Activated CD4-positive, CD25-positive, alpha-beta regulatory T cell treated with anti-CD3 and anti-CD28 coated beads, Interleukin-2, amount 50 U/mL, for 24 hours (primary cell): ENCODE measurements around the gene SS18.

Experiments
- ATAC-seq, 2 donors: fragments of 150-1000 bp; cut with Tn5 transposase; one replicate each; pipeline ENCODE4 v1.10.0; 2021; ENCODE audit warnings: mild to moderate bottlenecking in 1 of 2, moderate library complexity in 1 of 2

SS18 gene

DNA sequence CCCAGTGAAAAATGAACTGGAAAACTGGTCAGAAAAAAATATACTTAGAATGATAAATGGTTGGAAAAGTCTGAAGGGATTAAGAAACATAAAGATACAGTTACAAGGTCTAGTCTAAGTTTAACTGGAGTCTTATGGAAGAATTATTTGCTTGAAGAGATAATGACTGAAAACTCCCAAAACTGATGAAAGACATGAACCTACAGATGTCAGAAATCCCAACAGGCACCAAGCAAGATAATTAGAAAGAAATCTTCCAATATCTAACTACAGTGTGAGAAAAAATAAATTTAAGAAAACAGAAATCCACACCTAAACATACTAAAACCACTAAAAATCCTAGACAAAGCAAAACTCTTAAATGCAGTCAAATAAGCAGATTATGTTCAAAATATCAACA is 19.4 kb downstream of the SS18 start:
- no peak for ATAC-seq

GRCh38 chr18:26059357-26059756 is 31.1 kb downstream of the SS18 start:
- ATAC-seq = no peak

- no peak for ATAC-seq
These were observed 33.1 kb downstream of the SS18 start for GRCh38 chr18:26057344-26057773.

DNA sequence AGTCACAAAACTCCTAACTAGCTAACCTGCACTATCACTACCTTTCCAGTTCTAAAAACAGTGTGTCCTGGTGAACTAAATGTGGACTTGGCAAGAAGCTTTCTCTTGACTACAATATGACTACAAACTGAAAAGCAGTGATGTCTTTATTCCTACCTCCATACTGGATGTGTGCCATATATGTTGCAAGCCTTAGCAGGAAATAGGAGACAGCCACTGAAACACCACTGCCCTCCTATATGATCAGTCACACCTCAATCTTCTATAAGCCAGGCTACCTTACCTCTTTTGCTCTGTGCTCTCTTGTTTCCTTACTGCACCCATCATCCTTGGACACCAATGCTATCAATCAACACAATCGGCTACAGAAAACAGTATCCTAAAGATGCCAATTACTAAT is 34.1 kb downstream of the SS18 start:
- ATAC-seq = no peak

GRCh38 chr18:26052505-26052904 is 37.9 kb downstream of the SS18 start:
- ATAC-seq = no peak

DNA sequence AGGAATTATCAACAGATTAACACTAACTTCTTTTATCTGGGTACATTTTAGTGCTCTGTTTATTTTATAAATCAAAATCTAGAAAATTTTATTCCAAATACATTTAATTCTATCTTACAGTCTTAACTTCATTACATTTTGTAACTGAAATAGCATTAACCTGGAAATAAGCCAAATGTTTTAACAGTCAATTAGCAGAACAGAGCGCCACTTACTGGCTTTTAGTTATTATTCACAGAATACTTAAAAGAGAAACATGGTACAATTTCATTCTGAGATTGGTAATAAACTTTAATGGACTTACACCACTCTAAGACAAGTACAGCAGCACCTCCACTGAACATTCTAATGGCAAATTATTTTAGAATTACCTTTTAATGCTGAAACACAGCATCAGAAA is 38.6 kb downstream of the SS18 start:
- no peak for ATAC-seq

DNA sequence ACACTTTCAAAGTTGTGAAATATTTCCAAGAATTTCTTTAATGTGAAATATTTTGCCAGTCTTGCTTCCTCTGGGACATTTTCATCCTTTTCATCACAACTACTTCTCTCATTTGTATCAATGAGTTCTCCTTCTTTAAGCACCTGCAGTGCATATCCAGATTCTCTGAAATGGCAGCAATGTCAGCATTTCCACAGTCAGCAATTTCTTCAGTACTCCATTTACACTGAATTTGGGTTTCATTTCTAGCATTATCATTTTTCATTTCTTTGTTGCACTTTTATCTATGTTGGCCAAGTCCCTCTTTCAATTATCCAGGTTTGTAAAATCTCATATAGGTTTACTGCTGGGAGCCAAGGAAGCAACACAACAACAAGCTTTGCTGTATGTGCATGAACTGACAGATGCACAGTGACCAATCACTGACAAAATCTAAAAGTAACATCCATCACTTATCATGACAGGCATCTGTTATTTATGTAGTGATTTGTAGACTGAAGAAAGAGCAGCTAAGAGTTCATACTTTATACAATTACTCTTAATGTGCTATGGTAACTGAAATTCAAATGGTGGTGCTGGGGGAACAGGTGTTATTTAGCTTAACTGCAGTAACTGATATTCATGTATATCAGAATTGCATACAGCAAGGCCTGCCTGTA is 43.9 kb downstream of the SS18 start:
- no peak for ATAC-seq

GRCh38 chr18:26044807-26045206 is 45.6 kb downstream of the SS18 start:
- ATAC-seq = no peak

- ATAC-seq = no peak
These were observed 50.3 kb downstream of the SS18 start for GRCh38 chr18:26040051-26040656.

- no peak for ATAC-seq
These were observed 51.2 kb downstream of the SS18 start for GRCh38 chr18:26039203-26039602.

- ATAC-seq = no peak
These were observed 53.8 kb downstream of the SS18 start for GRCh38 chr18:26036635-26037034.

- ATAC-seq = no peak
These were observed 55.4 kb downstream of the SS18 start for GRCh38 chr18:26034850-26035497.

GRCh38 chr18:26022585-26022984 is 67.8 kb downstream of the SS18 start:
- ATAC-seq = no peak

DNA sequence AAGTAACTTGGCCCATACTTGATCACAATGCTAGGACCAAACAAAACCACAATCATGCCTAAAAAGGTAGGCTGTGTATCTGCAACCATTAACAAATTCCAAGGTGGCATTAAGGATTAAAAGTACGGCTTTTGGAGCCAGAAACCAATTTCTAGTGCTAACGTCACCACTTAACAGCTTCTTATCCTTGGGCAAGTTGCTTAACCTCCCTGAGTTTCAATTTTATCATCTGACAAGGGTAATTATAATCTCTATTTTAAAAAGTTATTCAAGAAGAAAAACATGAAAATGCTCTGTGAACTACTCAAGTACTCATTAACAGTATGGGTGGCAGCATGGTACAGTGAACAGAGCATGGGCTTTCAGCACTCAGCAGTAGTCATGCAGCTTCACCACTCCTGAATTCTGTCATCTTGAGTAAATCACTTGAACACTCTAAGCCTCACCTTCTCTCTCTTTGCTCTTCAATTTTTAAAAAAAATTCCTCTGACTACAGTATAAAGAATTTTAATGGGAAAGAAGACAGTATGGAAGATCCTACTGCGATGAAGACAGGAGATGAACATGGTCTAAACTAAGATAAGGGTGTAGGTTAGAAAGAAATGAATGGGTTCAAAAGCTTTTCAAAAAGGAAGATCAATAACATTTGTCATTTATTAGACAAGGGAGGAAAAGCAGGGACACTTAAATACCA is 69.2 kb downstream of the SS18 start:
- ATAC-seq = no peak

GRCh38 chr18:26017929-26018328 is 72.5 kb downstream of the SS18 start:
- no peak for ATAC-seq

DNA sequence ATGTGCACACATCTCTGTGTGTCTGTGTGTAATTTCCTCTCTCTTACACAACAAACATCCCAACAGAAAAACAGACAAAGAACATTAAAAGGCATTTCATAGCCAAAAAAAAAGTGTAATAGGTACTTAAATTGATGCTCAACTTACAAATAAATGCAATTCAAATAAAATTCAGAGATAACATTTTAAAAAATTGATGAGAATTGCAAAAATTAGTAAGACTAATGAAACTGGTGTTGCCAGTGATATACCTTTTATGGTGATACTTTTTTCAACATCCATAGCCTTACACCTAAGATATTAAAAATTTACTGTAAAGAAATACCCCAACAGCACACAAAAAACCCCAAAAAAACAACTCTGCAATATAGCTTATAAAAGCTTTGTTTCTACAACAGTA is 76.0 kb downstream of the SS18 start:
- ATAC-seq = no peak

DNA sequence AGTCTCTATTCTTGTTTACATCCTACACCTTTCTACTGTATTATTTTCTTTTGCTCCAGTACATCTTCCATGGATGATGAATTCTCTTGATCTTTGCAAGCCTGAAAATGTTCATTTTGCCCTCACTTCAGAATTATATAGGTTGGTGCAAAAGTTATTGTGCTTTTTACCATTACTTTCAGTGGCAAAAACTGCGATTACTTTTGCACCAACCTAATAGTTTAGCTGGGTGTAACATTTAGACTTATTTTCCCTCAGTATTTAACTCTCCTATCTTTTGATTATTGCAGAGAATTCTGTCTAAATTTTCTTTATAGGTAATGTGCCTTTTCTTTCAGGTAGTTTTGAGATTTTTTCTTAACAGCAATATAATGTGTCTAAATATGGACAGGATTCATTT is 81.8 kb downstream of the SS18 start:
- no peak for ATAC-seq

DNA sequence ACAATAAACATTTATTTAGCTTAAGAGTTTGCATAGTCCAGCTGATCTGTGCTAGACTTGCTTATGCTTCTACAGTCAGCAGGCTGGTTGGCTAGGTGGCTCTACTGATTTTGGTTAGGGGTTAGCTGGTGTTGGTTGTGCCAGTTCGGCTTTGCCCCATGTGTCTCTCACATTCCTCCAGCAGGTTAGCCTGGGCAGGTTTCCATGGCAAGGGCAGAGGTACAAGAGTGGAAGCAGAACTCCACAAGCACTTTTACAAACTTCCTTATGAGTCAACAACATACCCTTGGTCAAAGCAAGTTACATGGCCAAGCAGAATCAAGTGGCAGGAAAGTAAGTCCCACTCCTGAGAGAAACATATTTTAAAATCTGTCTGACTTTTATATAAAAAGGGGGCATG is 82.3 kb downstream of the SS18 start:
- ATAC-seq = no peak

GRCh38 chr18:26005950-26006349 is 84.5 kb downstream of the SS18 start:
- no peak for ATAC-seq

DNA sequence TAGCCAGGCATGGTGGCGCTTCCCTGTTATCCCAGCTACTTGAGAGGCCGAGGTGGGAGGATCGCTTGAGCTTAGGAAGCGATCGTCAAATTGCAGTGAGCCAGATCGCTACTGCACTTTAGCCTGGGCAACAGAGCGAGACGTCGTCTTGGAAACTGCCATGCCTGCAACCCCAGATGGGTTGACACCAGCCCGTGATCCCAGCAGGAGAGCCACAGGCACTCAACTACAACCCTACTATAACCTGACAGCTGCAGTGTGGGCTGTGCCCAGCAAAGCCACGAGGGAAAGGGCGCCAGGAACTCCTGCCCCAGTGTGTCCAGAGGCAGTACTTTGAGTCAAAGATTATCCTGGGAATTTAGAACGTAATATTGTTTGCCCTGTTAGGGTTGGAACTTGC is 85.6 kb downstream of the SS18 start:
- no peak for ATAC-seq

DNA sequence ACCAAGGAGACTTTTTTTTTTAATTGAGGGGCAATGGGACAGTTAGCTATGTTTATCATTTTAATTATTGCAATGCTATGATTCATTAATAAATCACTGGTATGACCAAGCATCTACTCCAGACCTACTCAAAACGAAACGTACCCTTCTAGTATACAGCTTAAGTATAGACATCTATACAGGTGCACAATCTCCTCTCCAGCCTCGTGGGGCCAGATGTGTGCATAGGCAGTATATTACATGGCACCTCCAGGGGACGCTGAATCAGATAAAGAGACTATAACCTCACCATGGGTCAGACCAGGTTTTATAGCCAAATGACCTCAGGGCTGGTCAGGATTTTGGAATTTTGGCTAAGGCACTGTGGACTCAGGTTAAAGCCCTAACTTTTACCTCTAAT is 86.6 kb downstream of the SS18 start:
- no peak for ATAC-seq

GRCh38 chr18:26003356-26003755 is 87.1 kb downstream of the SS18 start:
- ATAC-seq = no peak

GRCh38 chr18:26002375-26002910 is 88.0 kb downstream of the SS18 start:
- no peak for ATAC-seq

GRCh38 chr18:25998461-25998860 is 92.0 kb downstream of the SS18 start:
- ATAC-seq = no peak
